VCaP (cell line): ENCODE results near the gene RHO.

Experiments
- H3K27ac ChIP-seq: fragments of 450-650 bp; 2 replicates; pipeline ENCODE4 v1.5.1; 2017
- CTCF ChIP-seq: fragments of 450-650 bp; conservative IDR thresholded peaks from 2 replicates; pipeline ENCODE4 v1.5.1; 2017; ENCODE audit warnings: mild to moderate bottlenecking, moderate library complexity

Gene RHO

GRCh38 chr3:129524081-129524480 lies 4.4 kb upstream of the RHO start:
- TF ChIP-seq CTCF: no peak
- no peak overlapping the region for H3K27ac ChIP-seq

DNA sequence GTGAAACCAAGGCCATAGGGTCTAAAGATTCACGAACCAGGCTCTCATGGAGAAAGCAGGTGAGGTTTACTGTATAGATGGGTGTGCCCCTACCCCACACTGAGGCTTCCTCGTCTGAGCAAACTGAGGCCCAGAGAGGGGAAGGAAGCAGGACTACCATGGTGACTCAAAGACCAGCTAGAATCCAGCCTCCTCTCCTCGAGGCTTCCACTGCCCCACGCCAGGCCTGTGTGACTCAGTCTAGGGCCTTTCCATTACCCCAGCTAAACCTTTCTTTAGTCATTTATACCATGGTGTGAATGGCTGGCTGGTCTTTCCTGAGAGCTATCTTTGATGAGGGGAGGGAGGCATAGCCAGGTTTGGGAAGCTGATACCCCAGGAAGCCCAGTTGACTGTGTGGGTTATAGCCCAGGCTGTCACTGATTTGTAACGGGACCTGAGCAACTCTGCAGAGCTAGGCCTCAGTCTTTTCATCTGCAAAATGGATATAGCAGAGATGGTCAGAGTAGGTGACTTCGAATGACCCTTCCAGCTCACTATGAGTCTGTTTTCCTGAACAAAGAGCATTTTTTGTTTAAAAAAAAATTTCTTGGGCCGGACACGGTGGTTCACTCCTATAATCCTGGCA lies 3.0 kb upstream of the RHO start:
- H3K27ac ChIP-seq: no peak overlapping the region
- TF ChIP-seq CTCF: no peak

DNA sequence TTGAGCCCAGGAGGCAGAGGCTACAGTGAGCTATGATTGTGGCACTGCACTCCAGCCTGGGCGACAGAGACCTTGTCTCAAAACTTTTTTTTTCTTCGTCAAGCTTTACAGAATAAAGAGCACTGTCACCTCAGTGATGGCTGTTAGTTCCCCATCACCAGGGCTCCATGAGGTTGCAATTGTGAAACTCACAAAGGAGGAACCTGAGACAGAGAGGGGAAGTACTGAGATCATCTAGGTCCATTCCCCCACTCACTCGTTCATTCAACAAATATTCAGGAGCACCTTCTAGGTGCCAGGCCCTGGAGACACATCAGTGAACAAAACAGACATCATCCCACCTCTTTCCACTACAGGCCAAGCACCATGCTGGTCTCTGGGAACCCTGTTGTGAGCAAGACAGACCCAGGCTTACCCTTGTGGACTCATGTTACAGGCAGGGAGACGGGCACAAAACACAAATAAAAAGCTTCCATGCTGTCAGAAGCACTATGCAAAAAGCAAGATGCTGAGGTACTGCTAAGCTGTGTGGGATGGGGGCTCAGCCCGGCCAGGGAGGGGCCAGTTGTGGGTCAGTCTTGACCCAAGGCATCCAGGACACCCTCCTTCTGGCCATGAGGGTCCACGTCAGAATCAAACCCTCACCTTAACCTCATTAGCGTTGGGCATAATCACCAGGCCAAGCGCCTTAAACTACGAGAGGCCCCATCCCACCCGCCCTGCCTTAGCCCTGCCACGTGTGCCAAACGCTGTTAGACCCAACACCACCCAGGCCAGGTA lies 2.1 kb upstream of the RHO start:
- H3K27ac ChIP-seq: no peak overlapping the region
- no peak for TF ChIP-seq CTCF

DNA sequence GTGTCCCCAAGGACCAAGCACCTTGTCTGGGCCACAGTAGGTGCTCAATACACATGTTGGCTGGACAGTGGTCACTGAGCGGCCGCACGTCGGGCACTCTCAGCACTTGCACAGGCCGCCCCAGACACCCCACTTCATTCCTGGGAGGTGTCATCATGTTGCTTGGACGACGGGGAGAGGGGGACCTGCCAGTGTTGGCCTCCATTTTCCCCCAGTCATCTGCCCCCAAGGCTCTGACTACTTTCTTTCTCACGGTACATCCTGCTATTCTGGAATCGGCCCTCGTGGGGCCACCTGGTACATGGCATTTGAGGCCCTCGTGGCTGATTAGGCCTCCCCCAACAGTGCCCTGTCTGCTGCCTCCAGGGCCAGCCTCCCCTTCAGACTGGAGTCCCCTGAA lies 1.2 kb upstream of the RHO start:
- H3K27ac ChIP-seq: no peak overlapping the region
- no peak for TF ChIP-seq CTCF

DNA sequence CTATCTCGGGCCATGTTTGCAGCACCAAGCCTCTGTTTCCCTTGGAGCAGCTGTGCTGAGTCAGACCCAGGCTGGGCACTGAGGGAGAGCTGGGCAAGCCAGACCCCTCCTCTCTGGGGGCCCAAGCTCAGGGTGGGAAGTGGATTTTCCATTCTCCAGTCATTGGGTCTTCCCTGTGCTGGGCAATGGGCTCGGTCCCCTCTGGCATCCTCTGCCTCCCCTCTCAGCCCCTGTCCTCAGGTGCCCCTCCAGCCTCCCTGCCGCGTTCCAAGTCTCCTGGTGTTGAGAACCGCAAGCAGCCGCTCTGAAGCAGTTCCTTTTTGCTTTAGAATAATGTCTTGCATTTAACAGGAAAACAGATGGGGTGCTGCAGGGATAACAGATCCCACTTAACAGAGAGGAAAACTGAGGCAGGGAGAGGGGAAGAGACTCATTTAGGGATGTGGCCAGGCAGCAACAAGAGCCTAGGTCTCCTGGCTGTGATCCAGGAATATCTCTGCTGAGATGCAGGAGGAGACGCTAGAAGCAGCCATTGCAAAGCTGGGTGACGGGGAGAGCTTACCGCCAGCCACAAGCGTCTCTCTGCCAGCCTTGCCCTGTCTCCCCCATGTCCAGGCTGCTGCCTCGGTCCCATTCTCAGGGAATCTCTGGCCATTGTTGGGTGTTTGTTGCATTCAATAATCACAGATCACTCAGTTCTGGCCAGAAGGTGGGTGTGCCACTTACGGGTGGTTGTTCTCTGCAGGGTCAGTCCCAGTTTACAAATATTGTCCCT lies 1.2 kb downstream of the RHO start:
- no peak overlapping the region for H3K27ac ChIP-seq
- no peak for TF ChIP-seq CTCF

DNA sequence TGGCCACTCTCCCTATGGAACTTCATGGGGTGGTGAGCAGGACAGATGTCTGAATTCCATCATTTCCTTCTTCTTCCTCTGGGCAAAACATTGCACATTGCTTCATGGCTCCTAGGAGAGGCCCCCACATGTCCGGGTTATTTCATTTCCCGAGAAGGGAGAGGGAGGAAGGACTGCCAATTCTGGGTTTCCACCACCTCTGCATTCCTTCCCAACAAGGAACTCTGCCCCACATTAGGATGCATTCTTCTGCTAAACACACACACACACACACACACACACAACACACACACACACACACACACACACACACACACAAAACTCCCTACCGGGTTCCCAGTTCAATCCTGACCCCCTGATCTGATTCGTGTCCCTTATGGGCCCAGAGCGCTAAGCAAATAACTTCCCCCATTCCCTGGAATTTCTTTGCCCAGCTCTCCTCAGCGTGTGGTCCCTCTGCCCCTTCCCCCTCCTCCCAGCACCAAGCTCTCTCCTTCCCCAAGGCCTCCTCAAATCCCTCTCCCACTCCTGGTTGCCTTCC lies 1.9 kb downstream of the RHO start:
- TF ChIP-seq CTCF: no peak
- no peak overlapping the region for H3K27ac ChIP-seq

DNA sequence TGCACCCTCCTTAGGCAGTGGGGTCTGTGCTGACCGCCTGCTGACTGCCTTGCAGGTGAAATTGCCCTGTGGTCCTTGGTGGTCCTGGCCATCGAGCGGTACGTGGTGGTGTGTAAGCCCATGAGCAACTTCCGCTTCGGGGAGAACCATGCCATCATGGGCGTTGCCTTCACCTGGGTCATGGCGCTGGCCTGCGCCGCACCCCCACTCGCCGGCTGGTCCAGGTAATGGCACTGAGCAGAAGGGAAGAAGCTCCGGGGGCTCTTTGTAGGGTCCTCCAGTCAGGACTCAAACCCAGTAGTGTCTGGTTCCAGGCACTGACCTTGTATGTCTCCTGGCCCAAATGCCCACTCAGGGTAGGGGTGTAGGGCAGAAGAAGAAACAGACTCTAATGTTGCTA lies 2.4 kb downstream of the RHO start:
- TF ChIP-seq CTCF: no peak
- no peak overlapping the region for H3K27ac ChIP-seq
